Measurements from ENCODE around the gene RABGAP1L.
A peak's percentile ranks its signal among the peaks of the same experiment; 100 is the strongest.
"Not testable (repeated sequence)": the region's sequence is repeated elsewhere in the genome, so short reads cannot be mapped to it uniquely, and the experiment has no call there.

RABGAP1L gene

DNA sequence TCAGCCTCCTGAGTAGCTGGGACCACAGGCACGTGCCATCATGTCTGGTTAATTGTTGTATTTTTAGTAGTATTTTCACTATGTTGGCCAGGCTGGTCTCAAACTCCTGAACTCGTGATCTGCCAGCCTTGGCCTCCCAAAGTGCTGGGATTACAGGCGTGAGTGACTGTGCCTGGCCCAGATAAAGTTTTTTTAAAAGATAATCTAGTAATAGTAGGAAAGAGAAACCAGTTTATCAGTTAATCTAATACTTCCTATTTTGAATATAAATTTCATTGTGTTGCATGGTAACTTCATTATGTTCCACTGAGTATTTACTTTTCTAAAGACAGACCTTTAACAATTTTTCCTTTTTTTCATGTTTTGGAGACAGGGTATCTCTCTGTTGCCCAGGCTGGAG is 10.0 kb downstream of the RABGAP1L start:
- no peak overlapping the region for H4K8ac ChIP-seq (ENCODE audit: low read depth, low read length)
- H3K4me1 ChIP-seq (ENCODE audit: control insufficient read depth in 1 of 2, insufficient read depth in 2 of 2, low read length in 2 of 2) = no peaks in the 10 kb centered on the region
- H2BK120ac ChIP-seq (ENCODE audit: insufficient read depth, low read length, poor library complexity) = no peak overlapping the region
- no peak overlapping the region for H3K18ac ChIP-seq (ENCODE audit: low read length)
- no peaks in the 10 kb centered on the region for H3K36me3 ChIP-seq (ENCODE audit: control insufficient read depth in 1 of 2, insufficient read depth in 2 of 2, low read length in 2 of 2)
- H3K27ac ChIP-seq (ENCODE audit: low read depth, low read length) = no peak overlapping the region
- no peak overlapping the region for H3K14ac ChIP-seq (ENCODE audit: low read length)
- no peaks in the 10 kb centered on the region for H3K27me3 ChIP-seq (ENCODE audit: insufficient read depth, low read length)
- H2AK5ac ChIP-seq (ENCODE audit: low read length) = no peak overlapping the region
- no peak overlapping the region for H2AFZ ChIP-seq (ENCODE audit: insufficient read depth, low read length, poor library complexity)
- no peak overlapping the region for H4K91ac ChIP-seq (ENCODE audit: low read depth, low read length)
- DNase-seq = no peak
- no peak overlapping the region for H3K4ac ChIP-seq (ENCODE audit: low read depth, low read length)
- H3K9ac ChIP-seq (ENCODE audit: low read length) = no peak overlapping the region
- no peak overlapping the region for H3K4me3 ChIP-seq (ENCODE audit: low read depth, low read length)
- H3K79me2 ChIP-seq (ENCODE audit: control insufficient read depth, insufficient read depth, low read length, poor library complexity) = no peaks in the 10 kb centered on the region
- no peak overlapping the region for H2BK5ac ChIP-seq (ENCODE audit: low read depth, low read length, poor library complexity)
- no peak overlapping the region for H3K4me2 ChIP-seq (ENCODE audit: low read length)
- no peaks in the 10 kb centered on the region for H3K9me3 ChIP-seq (ENCODE audit: insufficient read depth, low read depth, low read length)
- no peak overlapping the region for H3K23ac ChIP-seq (ENCODE audit: low read length)
- H3K79me1 ChIP-seq (ENCODE audit: low read length) = no peaks in the 10 kb centered on the region
- H2BK12ac ChIP-seq (ENCODE audit: low read length) = no peak overlapping the region
- WGBS (ENCODE audit: extremely low coverage, insufficient coverage, insufficient read length) = no CpG with 5 or more reads among the region's 3 CpGs
- H4K12ac ChIP-seq (ENCODE audit: low read depth, low read length) = no peak overlapping the region

DNA sequence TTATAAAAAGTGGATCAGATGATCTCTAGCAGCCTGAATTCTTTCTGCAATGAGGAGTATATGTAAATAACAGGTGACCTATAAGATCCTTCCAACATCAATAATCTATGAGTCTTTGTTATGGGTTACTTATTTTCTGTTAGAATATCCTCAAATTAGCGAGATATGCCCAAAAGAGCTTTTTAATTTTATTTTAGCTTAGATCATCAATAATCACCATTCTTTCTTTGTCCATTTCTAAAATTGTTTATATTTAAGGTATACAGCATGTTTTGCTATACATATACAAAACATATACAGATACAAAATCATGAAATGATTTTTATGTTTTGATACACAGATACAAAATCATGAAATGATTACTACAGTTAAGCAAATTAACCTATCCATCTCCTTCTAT is 11.8 kb downstream of the RABGAP1L start:
- H3K14ac ChIP-seq (ENCODE audit: low read length) = no peak overlapping the region
- no peak overlapping the region for H3K9ac ChIP-seq (ENCODE audit: low read length)
- no peaks in the 10 kb centered on the region for H3K4me1 ChIP-seq (ENCODE audit: control insufficient read depth in 1 of 2, insufficient read depth in 2 of 2, low read length in 2 of 2)
- no peak overlapping the region for H3K4ac ChIP-seq (ENCODE audit: low read depth, low read length)
- H3K18ac ChIP-seq (ENCODE audit: low read length) = no peak overlapping the region
- no peak overlapping the region for H4K91ac ChIP-seq (ENCODE audit: low read depth, low read length)
- no CpG with 5 or more reads among the region's 1 CpG for WGBS (ENCODE audit: extremely low coverage, insufficient coverage, insufficient read length)
- H3K4me2 ChIP-seq (ENCODE audit: low read length) = no peak overlapping the region
- no peaks in the 10 kb centered on the region for H3K79me2 ChIP-seq (ENCODE audit: control insufficient read depth, insufficient read depth, low read length, poor library complexity)
- no peaks in the 10 kb centered on the region for H3K27me3 ChIP-seq (ENCODE audit: insufficient read depth, low read length)
- no peak overlapping the region for H3K23ac ChIP-seq (ENCODE audit: low read length)
- H3K79me1 ChIP-seq (ENCODE audit: low read length) = no peaks in the 10 kb centered on the region
- no peak overlapping the region for H2AK5ac ChIP-seq (ENCODE audit: low read length)
- no peak overlapping the region for H3K4me3 ChIP-seq (ENCODE audit: low read depth, low read length)
- H2BK120ac ChIP-seq (ENCODE audit: insufficient read depth, low read length, poor library complexity) = no peak overlapping the region
- H3K9me3 ChIP-seq (ENCODE audit: insufficient read depth, low read depth, low read length) = no peaks in the 10 kb centered on the region
- no peak for DNase-seq
- H3K27ac ChIP-seq (ENCODE audit: low read depth, low read length) = no peak overlapping the region
- no peaks in the 10 kb centered on the region for H3K36me3 ChIP-seq (ENCODE audit: control insufficient read depth in 1 of 2, insufficient read depth in 2 of 2, low read length in 2 of 2)
- no peak overlapping the region for H2BK12ac ChIP-seq (ENCODE audit: low read length)
- no peak overlapping the region for H2BK5ac ChIP-seq (ENCODE audit: low read depth, low read length, poor library complexity)
- no peak overlapping the region for H2AFZ ChIP-seq (ENCODE audit: insufficient read depth, low read length, poor library complexity)
- H4K8ac ChIP-seq (ENCODE audit: low read depth, low read length) = no peak overlapping the region
- H4K12ac ChIP-seq (ENCODE audit: low read depth, low read length) = no peak overlapping the region

DNA sequence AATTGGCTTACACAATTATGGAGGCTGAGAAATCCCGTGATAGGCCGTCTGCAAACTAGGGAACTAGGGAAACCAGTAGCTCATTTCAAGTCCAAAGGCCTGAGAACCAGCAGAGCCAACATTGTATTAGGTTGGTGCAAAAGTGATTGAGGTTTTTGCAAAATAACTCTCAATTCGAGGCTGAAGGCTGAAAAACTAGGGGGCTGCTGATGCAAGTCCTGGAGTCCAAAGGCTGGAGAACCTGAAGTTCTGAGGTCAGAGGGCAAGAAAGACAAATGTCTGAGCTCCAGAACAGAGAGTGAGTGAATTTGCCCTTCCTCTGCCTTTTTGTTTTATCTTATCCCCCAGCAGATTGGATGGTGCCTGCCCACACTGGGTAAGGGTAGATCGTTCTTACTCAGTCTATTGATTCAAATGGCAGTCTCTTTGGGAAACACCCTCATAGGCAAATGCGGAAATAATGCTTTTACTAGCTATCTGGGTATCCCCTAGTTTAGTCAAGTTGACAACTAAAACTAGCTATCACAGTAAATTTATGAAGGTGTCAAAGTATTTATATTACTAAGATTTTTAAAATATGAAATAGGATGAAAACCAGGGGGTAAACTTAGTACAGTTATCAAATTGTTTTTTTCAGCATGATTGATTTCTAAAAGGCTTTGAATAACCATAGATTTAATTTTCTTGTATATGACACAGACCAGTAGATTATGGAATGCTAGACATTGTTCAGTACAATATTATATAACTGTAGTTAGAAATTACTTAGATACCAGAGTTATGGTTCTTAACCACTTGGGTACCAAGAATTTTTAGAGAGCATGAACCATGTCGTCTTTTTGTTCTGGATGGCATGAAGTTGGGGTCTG is 15.4 kb downstream of the RABGAP1L start:
- no peaks in the 10 kb centered on the region for H3K9me3 ChIP-seq (ENCODE audit: insufficient read depth, low read depth, low read length)
- WGBS (ENCODE audit: extremely low coverage, insufficient coverage, insufficient read length) = no CpG with 5 or more reads among the region's 6 CpGs
- no peak overlapping the region for H3K9ac ChIP-seq (ENCODE audit: low read length)

DNA sequence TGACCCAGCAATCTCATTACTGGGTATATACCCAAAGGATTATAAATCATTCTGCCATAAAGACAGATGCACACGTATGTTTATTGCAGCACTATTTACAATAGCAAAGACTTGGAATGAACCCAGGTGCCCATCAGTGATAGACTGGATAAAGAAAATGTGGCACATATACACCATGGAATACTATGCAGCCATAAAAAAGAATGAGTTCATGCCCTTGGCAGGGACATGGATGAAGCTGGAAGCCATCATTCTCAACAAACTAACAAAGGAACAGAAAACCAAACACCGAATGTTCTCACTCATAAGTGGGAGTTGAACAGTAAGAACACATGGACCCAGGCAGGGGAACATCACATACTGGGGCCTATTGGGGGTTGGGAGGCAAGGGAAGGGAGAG is 19.1 kb downstream of the RABGAP1L start:
- H2AK5ac ChIP-seq (ENCODE audit: low read length); H3K23ac ChIP-seq (ENCODE audit: low read length); H3K27ac ChIP-seq (ENCODE audit: low read depth, low read length); H3K18ac ChIP-seq (ENCODE audit: low read length); H3K4me2 ChIP-seq (ENCODE audit: low read length); H3K9me3 ChIP-seq (ENCODE audit: insufficient read depth, low read depth, low read length); H3K36me3 ChIP-seq (ENCODE audit: control insufficient read depth in 1 of 2, insufficient read depth in 2 of 2, low read length in 2 of 2); H3K27me3 ChIP-seq (ENCODE audit: insufficient read depth, low read length); H3K14ac ChIP-seq (ENCODE audit: low read length); H4K8ac ChIP-seq (ENCODE audit: low read depth, low read length); H4K12ac ChIP-seq (ENCODE audit: low read depth, low read length); H2BK5ac ChIP-seq (ENCODE audit: low read depth, low read length, poor library complexity); H2AFZ ChIP-seq (ENCODE audit: insufficient read depth, low read length, poor library complexity); H3K4me1 ChIP-seq (ENCODE audit: control insufficient read depth in 1 of 2, insufficient read depth in 2 of 2, low read length in 2 of 2); H4K91ac ChIP-seq (ENCODE audit: low read depth, low read length); DNase-seq; H2BK12ac ChIP-seq (ENCODE audit: low read length); H3K9ac ChIP-seq (ENCODE audit: low read length); H3K79me2 ChIP-seq (ENCODE audit: control insufficient read depth, insufficient read depth, low read length, poor library complexity); H3K79me1 ChIP-seq (ENCODE audit: low read length); H2BK120ac ChIP-seq (ENCODE audit: insufficient read depth, low read length, poor library complexity); H3K4ac ChIP-seq (ENCODE audit: low read depth, low read length); H3K4me3 ChIP-seq (ENCODE audit: low read depth, low read length): not testable (repeated sequence)
- no CpG with 5 or more reads among the region's 2 CpGs for WGBS (ENCODE audit: extremely low coverage, insufficient coverage, insufficient read length)

More for the DNA sequence above, 15.4 kb downstream of the RABGAP1L start:
- Histone ChIP-seq H3K18ac (ENCODE audit: low read length) (no peak overlapping the region), H3K27ac (ENCODE audit: low read depth, low read length) (no peak overlapping the region), H3K79me1 (ENCODE audit: low read length) (no peaks in the 10 kb centered on the region), H3K4ac (ENCODE audit: low read depth, low read length) (no peak overlapping the region), H3K14ac (ENCODE audit: low read length) (no peak overlapping the region), H3K79me2 (ENCODE audit: control insufficient read depth, insufficient read depth, low read length, poor library complexity) (no peaks in the 10 kb centered on the region), H4K8ac (ENCODE audit: low read depth, low read length) (no peak overlapping the region), H2BK120ac (ENCODE audit: insufficient read depth, low read length, poor library complexity) (no peak overlapping the region), H3K4me1 (ENCODE audit: control insufficient read depth in 1 of 2, insufficient read depth in 2 of 2, low read length in 2 of 2) (no peaks in the 10 kb centered on the region), H2BK12ac (ENCODE audit: low read length) (no peak overlapping the region), H4K91ac (ENCODE audit: low read depth, low read length) (no peak overlapping the region), H3K27me3 (ENCODE audit: insufficient read depth, low read length) (no peaks in the 10 kb centered on the region), H2AFZ (ENCODE audit: insufficient read depth, low read length, poor library complexity) (no peak overlapping the region), H3K36me3 (ENCODE audit: control insufficient read depth in 1 of 2, insufficient read depth in 2 of 2, low read length in 2 of 2) (no peaks in the 10 kb centered on the region), H4K12ac (ENCODE audit: low read depth, low read length) (no peak overlapping the region), H3K4me3 (ENCODE audit: low read depth, low read length) (no peak overlapping the region), H3K23ac (ENCODE audit: low read length) (no peak overlapping the region), H2BK5ac (ENCODE audit: low read depth, low read length, poor library complexity) (no peak overlapping the region), H2AK5ac (ENCODE audit: low read length) (no peak overlapping the region), H3K4me2 (ENCODE audit: low read length) (no peak overlapping the region)
- peak; percentile 53 to 84 for DNase-seq

Measured in trophoblast cell (in vitro differentiated cells and primary cell).